Heart left ventricle (tissue), 16 donors: Measurements from ENCODE around the gene POU6F2. TPM values are rescaled to one million over a fixed set of nuclear protein-coding genes. Genes with fewer than 3 reads are reported as not detected.

ENCODE experiments used
- ATAC-seq, 4 donors: fragments of 200-7000 bp; cut with Tn5 transposase; one replicate each; pipeline ENCODE4 v1.9.1; 2020 to 2022; ENCODE audit warnings: moderate library complexity in 4 of 4, mild to moderate bottlenecking in 3 of 4, moderate number of reproducible peaks in 1 of 4
- DNase-seq, 5 donors: peaks; one replicate each; pipeline ENCODE4 v3.0.0-alpha.2; 2020
- H3K27ac ChIP-seq, 12 donors: fragments of 200-600 bp; sonication (generic) in 4 of 12; one replicate each; pipeline versions ENCODE4 v1.5.0 to v1.8.0; 2016 to 2022; ENCODE audit warnings: mild to moderate bottlenecking in 2 of 12
- H3K27me3 ChIP-seq, 9 donors: fragments of 200-600 bp; sonication (generic) in 2 of 9; one replicate each; pipeline versions ENCODE4 v1.5.1 to v1.8.0; 2016 to 2022; ENCODE audit warnings: mild to moderate bottlenecking in 3 of 9
- H3K36me3 ChIP-seq, 9 donors: fragments of 200-600 bp; sonication (generic) in 2 of 9; one replicate each; pipeline versions ENCODE4 v1.5.0 to v1.8.0; 2018 to 2022; ENCODE audit warnings: mild to moderate bottlenecking in 2 of 9
- H3K4me1 ChIP-seq, 12 donors: fragments of 200-600 bp; sonication (generic) in 4 of 12; one replicate each; pipeline versions ENCODE4 v1.5.0 to v1.8.0; 2016 to 2022; ENCODE audit warnings: mild to moderate bottlenecking in 3 of 12
- H3K4me3 ChIP-seq, 12 donors: fragments of 200-600 bp; sonication (generic) in 4 of 12; one replicate each; pipeline versions ENCODE4 v1.5.0 to v1.8.0; 2017 to 2022; ENCODE audit warnings: mild to moderate bottlenecking in 9 of 12, moderate library complexity in 4 of 12
- H3K9me3 ChIP-seq, 12 donors: fragments of 200-600 bp; sonication (generic) in 4 of 12; one replicate each; pipeline versions ENCODE4 v1.5.0 to v1.8.0; 2016 to 2022; ENCODE audit warnings: mild to moderate bottlenecking in 1 of 12
- POLR2A ChIP-seq, 2 donors: fragments of 450-650 bp; IDR thresholded peaks; one replicate each; pipeline ENCODE4 v1.6.1; 2017; ENCODE audit warnings: antibody characterized with exemption in 2 of 2, mild to moderate bottlenecking in 2 of 2, moderate library complexity in 2 of 2
- WGBS, 4 donors: extraction: QIAGEN DNeasy Blood & Tissue Kit in 2 of 4; methylation state at CpG; one replicate each; pipeline versions ENCODE4 v1.1.5 to v1.1.7; 2013 to 2018; 5-methylcytosine and 5-hydroxymethylcytosine counted together
- intact Hi-C, 10 donors: fragments of 100-400 bp; cut with DNase I; formaldehyde crosslinking; loops; one replicate each; pipeline versions ENCODE4 v1.11.1 to v1.14.2; 2022
- polyA plus RNA-seq, 2 donors: library from polyadenylated mRNA; stranded (reverse); fragments of 200-250 nt; gene quantifications; one replicate each; pipeline ENCODE4 v1.2.3, GENCODE V29; 2013
- total RNA-seq, 9 donors: library from RNA; depleted of rRNA in 2 of 9; stranded (reverse); fragments of >200 nt in 2 of 9; fragmentation: NEBNext Ultra II Directional in 3 of 9; extraction: Animal tissue kit (Norgen Biotek cat#: 25700) in 3 of 9; gene quantifications; one replicate each; pipeline versions ENCODE4 v1.1.0 to v1.2.4, GENCODE V29; 2016 to 2023
- TF ChIP-seq, protein P1 (sequence below), 12 donors: fragments of 200-600 bp; sonication (generic) in 4 of 12; IDR thresholded peaks; one replicate each; pipeline versions ENCODE4 v1.5.0 to v1.8.0; 2018 to 2022; ENCODE audit warnings: antibody characterized with exemption in 12 of 12, mild to moderate bottlenecking in 5 of 12
- donor health status: ischemic (EF 13 %, LVEDD 7.1; RV severe dilation, severe dysfunction).
- donor health status: healthy with polysubstance abuse.
- donor health status: DM: no; HTN: yes; CAD: no.
- donor health status: DM: no; HTN: no; CAD: no.
- donor health status: ischemic (EF 25% LVEDD 6.9; RV normal size, moderate dysfunction).
- donor health status: ischemic (EF 25% LVEDD 5.7; RV mildly dilated, moderate dysfunction).
- donor health status: healthy.
- donor health status: DM: yes; HTN: yes; CAD: no.
- donor health status: ischemic (EF 35%, LVEDD 5.7; RV mildly dilated, moderate dysfunction).
- donor health status: nonischemic (EF 11% LVEDD 7.7; RV severe dilation, severe dysfunction).
- donor health status: DM: yes; HTN: yes; CAD: no.
- donor health status: PGD.
- donor health status: ischemic (EF 29% LVEDD 5.4; RV normal size, mild dysfunction).
- donor health status: nonischemic (EF 23%, LVEDD 6.1; RV moderate dilation, normal function).

Gene POU6F2
- total and polyA plus RNA-seq, 11 donors, result 0.03 to 1.2 (median 0.38) TPM; not detected in 2

DNA sequence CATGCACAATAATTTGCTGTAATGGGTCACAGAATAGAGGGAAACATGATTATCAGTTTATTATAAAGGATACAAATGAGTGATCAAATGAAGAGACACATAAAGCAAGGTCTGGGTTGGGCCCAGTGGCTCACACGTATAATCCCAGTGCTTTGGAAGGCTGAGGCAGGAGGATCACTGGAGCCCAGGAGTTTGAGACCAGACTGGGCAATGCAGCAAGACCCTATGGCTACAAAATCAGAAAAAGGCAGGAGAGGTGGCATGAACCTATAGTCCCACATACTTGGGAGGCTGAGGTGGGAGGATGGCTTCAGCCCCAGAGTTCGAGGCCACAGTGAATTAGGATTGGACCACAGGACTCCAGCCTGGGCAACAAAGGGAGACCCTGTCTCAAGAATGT, 421.7 kb downstream of the POU6F2 start:
- no peaks in the 10 kb centered on the region for H3K9me3 ChIP-seq
- H3K4me3 ChIP-seq, result no peak overlapping the region
- peaks cover 0 to 11% (median 0%) of the 10 kb centered on the region in 9 donors for H3K27me3 ChIP-seq
- no peak for DNase-seq
- intact Hi-C loops, result no loop called here
- H3K27ac ChIP-seq, result no peak overlapping the region
- TF ChIP-seq, protein P1, sequence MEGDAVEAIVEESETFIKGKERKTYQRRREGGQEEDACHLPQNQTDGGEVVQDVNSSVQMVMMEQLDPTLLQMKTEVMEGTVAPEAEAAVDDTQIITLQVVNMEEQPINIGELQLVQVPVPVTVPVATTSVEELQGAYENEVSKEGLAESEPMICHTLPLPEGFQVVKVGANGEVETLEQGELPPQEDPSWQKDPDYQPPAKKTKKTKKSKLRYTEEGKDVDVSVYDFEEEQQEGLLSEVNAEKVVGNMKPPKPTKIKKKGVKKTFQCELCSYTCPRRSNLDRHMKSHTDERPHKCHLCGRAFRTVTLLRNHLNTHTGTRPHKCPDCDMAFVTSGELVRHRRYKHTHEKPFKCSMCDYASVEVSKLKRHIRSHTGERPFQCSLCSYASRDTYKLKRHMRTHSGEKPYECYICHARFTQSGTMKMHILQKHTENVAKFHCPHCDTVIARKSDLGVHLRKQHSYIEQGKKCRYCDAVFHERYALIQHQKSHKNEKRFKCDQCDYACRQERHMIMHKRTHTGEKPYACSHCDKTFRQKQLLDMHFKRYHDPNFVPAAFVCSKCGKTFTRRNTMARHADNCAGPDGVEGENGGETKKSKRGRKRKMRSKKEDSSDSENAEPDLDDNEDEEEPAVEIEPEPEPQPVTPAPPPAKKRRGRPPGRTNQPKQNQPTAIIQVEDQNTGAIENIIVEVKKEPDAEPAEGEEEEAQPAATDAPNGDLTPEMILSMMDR (IDR thresholded peaks at IDR 0.05), result no peak
- no peak for TF ChIP-seq POLR2A (IDR thresholded peaks at IDR 0.05)
- H3K4me1 ChIP-seq, result no peaks in the 10 kb centered on the region
- ATAC-seq, result no peak
- H3K36me3 ChIP-seq, result no peaks in the 10 kb centered on the region
- 78 to 82% (median 80%) methylated on average over 2 of the region's 2 CpGs for WGBS, 4 donors

DNA sequence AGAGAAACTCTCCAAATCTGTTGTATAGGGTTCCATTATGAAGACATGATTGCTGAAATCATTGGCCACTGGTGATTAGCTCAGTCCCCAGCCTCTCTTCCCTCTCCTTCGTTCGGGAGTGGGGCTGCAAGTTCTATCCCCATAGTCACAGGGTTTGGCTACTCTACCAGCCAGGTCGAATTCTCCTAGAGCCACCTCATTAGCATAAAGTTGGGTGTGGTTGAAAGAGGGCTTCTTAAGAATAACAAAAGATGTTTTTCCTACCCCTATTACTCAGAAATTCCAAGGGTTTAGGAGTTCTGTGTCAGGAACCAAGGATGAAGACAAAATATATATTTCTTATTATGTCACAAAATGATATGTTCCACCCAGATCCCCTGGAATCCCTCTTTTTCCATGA, 422.3 kb downstream of the POU6F2 start:
- no peak for TF ChIP-seq POLR2A (IDR thresholded peaks at IDR 0.05)
- TF ChIP-seq, protein P1 (IDR thresholded peaks at IDR 0.05), result no peak
- intact Hi-C loops, result no loop called here
- no peak overlapping the region for H3K4me3 ChIP-seq
- no peaks in the 10 kb centered on the region for H3K4me1 ChIP-seq
- ATAC-seq (no peak), DNase-seq (no peak)
- no peaks in the 10 kb centered on the region for H3K9me3 ChIP-seq
- H3K27me3 ChIP-seq, result peaks cover 0 to 6% (median 0%) of the 10 kb centered on the region in 9 donors
- no peak overlapping the region for H3K27ac ChIP-seq
- H3K36me3 ChIP-seq, result no peaks in the 10 kb centered on the region
- WGBS, 4 donors, result 59 to 65% (median 61%) methylated on average over 3 of the region's 3 CpGs

DNA sequence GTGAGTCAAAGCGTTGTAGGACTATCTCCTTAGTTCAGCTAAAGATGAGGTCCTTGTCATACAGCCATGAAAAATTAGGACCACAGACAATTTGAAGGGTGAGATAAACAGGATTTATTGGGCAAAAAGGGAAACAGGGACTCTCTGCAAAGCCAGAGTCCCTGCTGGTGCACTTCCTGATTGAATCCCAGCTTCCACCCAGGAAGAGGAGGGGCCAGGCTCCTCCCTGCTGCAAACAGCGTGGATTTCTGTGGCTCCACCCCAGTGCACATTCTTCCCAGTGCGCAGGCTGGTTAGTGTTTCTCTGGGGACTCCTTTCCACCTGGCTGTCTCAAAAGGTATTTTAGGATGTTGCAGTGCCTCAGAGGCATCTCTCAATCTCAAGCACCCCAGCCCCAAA, 423.1 kb downstream of the POU6F2 start:
- WGBS, 4 donors, result 70 to 74% (median 71%) methylated on average over 3 of the region's 3 CpGs
- H3K27me3 ChIP-seq, result peaks cover 0 to 5% (median 0%) of the 10 kb centered on the region in 9 donors
- intact Hi-C loops, result no loop called here
- H3K4me1 ChIP-seq, result no peaks in the 10 kb centered on the region
- TF ChIP-seq POLR2A (IDR thresholded peaks at IDR 0.05), result no peak
- TF ChIP-seq, protein P1 (IDR thresholded peaks at IDR 0.05), result no peak
- H3K27ac ChIP-seq, result no peak overlapping the region
- no peak overlapping the region for H3K4me3 ChIP-seq
- H3K36me3 ChIP-seq, result no peaks in the 10 kb centered on the region
- ATAC-seq, result no peak
- no peaks in the 10 kb centered on the region for H3K9me3 ChIP-seq
- no peak for DNase-seq

DNA sequence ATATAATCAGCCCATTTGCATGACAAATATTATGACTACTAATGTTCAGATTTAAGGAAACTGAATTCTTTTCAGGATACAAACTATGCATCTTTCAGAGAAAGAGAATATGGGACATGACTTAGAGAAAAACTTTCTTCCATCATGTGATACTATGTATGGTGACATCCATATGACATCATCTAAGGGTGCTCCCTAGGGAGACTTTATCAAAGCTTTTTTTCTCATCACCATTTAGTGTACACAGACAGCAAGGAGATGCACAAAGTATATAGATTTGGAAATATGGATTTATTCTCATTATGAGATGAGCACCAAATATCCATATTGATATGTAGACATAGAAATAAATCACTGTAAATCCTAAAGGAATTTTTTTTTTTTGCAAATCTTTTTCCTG, 424.3 kb downstream of the POU6F2 start:
- DNase-seq, result no peak

More for the DNA sequence above, 424.3 kb downstream of the POU6F2 start:
- Histone ChIP-seq H3K4me3 (no peak overlapping the region), H3K36me3 (no peaks in the 10 kb centered on the region), H3K27me3 (peaks cover 0 to 5% (median 0%) of the 10 kb centered on the region in 9 donors), H3K9me3 (no peaks in the 10 kb centered on the region), H3K27ac (no peak overlapping the region), H3K4me1 (no peaks in the 10 kb centered on the region)
- no peak for ATAC-seq
- intact Hi-C loops, result no loop called here
- no peak for TF ChIP-seq POLR2A (IDR thresholded peaks at IDR 0.05)
- TF ChIP-seq, protein P1 (IDR thresholded peaks at IDR 0.05), result no peak
